NCI-H524 treated with DMSO at 0.1 percent for 48 hours (cell line): ENCODE measurements around the gene PLAU.
"Not testable (repeated sequence)": the region's sequence is repeated elsewhere in the genome, so short reads cannot be mapped to it uniquely, and the experiment has no call there.

ENCODE experiments used
- DNase-seq: peaks from one replicate; lab custom pipeline; 2025; lab: John Stamatoyannopoulos, UW

The PLAU gene

GRCh38 chr10:73922007-73922863, 11.3 kb downstream of the PLAU start:
- no peak for DNase-seq

GRCh38 chr10:73922864-73923133, 11.9 kb downstream of the PLAU start:
- no peak for DNase-seq

- no peak for DNase-seq
Observed at GRCh38 chr10:73923935-73924598, 13.1 kb downstream of the PLAU start.

GRCh38 chr10:73924935-73925334, 14.0 kb downstream of the PLAU start:
- no peak for DNase-seq

- no peak for DNase-seq
Observed at GRCh38 chr10:73925539-73925938, 14.6 kb downstream of the PLAU start.

- no peak for DNase-seq
Observed at GRCh38 chr10:73926152-73926764, 15.3 kb downstream of the PLAU start.

- DNase-seq, result not testable (repeated sequence)
Observed at GRCh38 chr10:73930630-73931327, 19.8 kb downstream of the PLAU start.

GRCh38 chr10:73931767-73932619, 21.1 kb downstream of the PLAU start:
- no peak for DNase-seq

GRCh38 chr10:73932620-73933112, 21.7 kb downstream of the PLAU start:
- no peak for DNase-seq

- no peak for DNase-seq
Observed at GRCh38 chr10:73934074-73934473, 23.1 kb downstream of the PLAU start.

- DNase-seq, result no peak
Observed at GRCh38 chr10:73935895-73936294, 25.0 kb downstream of the PLAU start.

GRCh38 chr10:73937333-73938043, 26.6 kb downstream of the PLAU start:
- DNase-seq, result no peak

- no peak for DNase-seq
Observed at GRCh38 chr10:73940634-73941221, 29.8 kb downstream of the PLAU start.

GRCh38 chr10:73941300-73941699, 30.4 kb downstream of the PLAU start:
- no peak for DNase-seq

- DNase-seq, result no peak
Observed at GRCh38 chr10:73944356-73945100, 33.6 kb downstream of the PLAU start.

GRCh38 chr10:73946253-73947145, 35.6 kb downstream of the PLAU start:
- DNase-seq, result no peak

GRCh38 chr10:73948947-73949633, 38.2 kb downstream of the PLAU start:
- DNase-seq, result no peak
